ENCODE results near the gene PRRC2C.
"Not testable (repeated sequence)": the region's sequence is repeated elsewhere in the genome, so short reads cannot be mapped to it uniquely, and the experiment has no call there.

Gene PRRC2C

GRCh38 chr1:171501305-171502024, 16.1 kb downstream of the PRRC2C start:
- no peak for DNase-seq

- no peak for DNase-seq
Measured at GRCh38 chr1:171506525-171507304, 21.4 kb downstream of the PRRC2C start.

- no peak for DNase-seq
Measured at GRCh38 chr1:171507435-171507834, 22.1 kb downstream of the PRRC2C start.

GRCh38 chr1:171509191-171509590, 23.9 kb downstream of the PRRC2C start:
- DNase-seq, result no peak

GRCh38 chr1:171513743-171514142, 28.4 kb downstream of the PRRC2C start:
- no peak for DNase-seq

- no peak for DNase-seq
Measured at GRCh38 chr1:171515299-171515698, 30.0 kb downstream of the PRRC2C start.

- no peak for DNase-seq
Measured at GRCh38 chr1:171515741-171516140, 30.4 kb downstream of the PRRC2C start.

GRCh38 chr1:171521567-171521966, 36.2 kb downstream of the PRRC2C start:
- no peak for DNase-seq

- no peak for DNase-seq
Measured at GRCh38 chr1:171530676-171531075, 45.3 kb downstream of the PRRC2C start.

GRCh38 chr1:171532520-171532919, 47.2 kb downstream of the PRRC2C start:
- DNase-seq, result no peak

GRCh38 chr1:171545523-171545922, 60.2 kb downstream of the PRRC2C start:
- DNase-seq, result no peak

- no peak for DNase-seq
Measured at GRCh38 chr1:171550050-171550449, 64.7 kb downstream of the PRRC2C start.

- DNase-seq, result not testable (repeated sequence)
Measured at GRCh38 chr1:171550598-171551100, 65.3 kb downstream of the PRRC2C start.

GRCh38 chr1:171553960-171554359, 68.6 kb downstream of the PRRC2C start:
- not testable (repeated sequence) for DNase-seq

- no peak for DNase-seq
Measured at GRCh38 chr1:171563675-171564074, 78.3 kb downstream of the PRRC2C start.

GRCh38 chr1:171566467-171566866, 81.1 kb downstream of the PRRC2C start:
- no peak for DNase-seq

GRCh38 chr1:171570295-171570694, 85.0 kb downstream of the PRRC2C start:
- no peak for DNase-seq

GRCh38 chr1:171576144-171576543, 90.8 kb downstream of the PRRC2C start:
- DNase-seq, result no peak

- DNase-seq, result no peak
Measured at GRCh38 chr1:171581226-171581625, 95.9 kb downstream of the PRRC2C start.

- no peak for DNase-seq
Measured at GRCh38 chr1:171581766-171582165, 96.4 kb downstream of the PRRC2C start.

GRCh38 chr1:171582589-171582988, 97.3 kb downstream of the PRRC2C start:
- DNase-seq, result no peak

- DNase-seq, result no peak
Measured at GRCh38 chr1:171583591-171584201, 98.4 kb downstream of the PRRC2C start.

- DNase-seq, result no peak
Measured at GRCh38 chr1:171585715-171586114, 100.4 kb downstream of the PRRC2C start.

- DNase-seq, result no peak
Measured at GRCh38 chr1:171588230-171588629, 102.9 kb downstream of the PRRC2C start.

All from NCI-H187 treated with DMSO at 0.1 percent for 48 hours (cell line).